Measurements from ENCODE around the gene CD82. TPM values are rescaled to one million over a fixed set of nuclear protein-coding genes. Genes with fewer than 3 reads are reported as not detected.

Gene CD82
- total and polyA plus RNA-seq, 12 donors: 18.5 to 70.4 (median 35.2) TPM

GRCh38 chr11:44567876-44568256 lies 2.4 kb downstream of the CD82 start:
- Histone ChIP-seq H3K27me3 (no peaks in the 10 kb centered on the region), H3K4me1 (peaks cover 15 to 88% (median 74%) of the 10 kb centered on the region in 9 donors), H3K36me3 (no peaks in the 10 kb centered on the region), H3K27ac (peak overlapping the region in 5 of 10 donors; percentile 61 to 98 (median 84)), H3K9me3 (no peaks in the 10 kb centered on the region), H3K4me3 (peak overlapping the region in 1 of 10 donors; percentile 3)
- intact Hi-C loops (cut with DNase I): loop anchor here in 6 of 10 donors (5.0 to 10.0 kb wide), 4 partner anchors 34 to 537 kb away; partner anchors contain the start of gene TSPAN18 (in 1 of the 6)
- ATAC-seq (no peak), DNase-seq (no peak)
- TF ChIP-seq, protein P1, sequence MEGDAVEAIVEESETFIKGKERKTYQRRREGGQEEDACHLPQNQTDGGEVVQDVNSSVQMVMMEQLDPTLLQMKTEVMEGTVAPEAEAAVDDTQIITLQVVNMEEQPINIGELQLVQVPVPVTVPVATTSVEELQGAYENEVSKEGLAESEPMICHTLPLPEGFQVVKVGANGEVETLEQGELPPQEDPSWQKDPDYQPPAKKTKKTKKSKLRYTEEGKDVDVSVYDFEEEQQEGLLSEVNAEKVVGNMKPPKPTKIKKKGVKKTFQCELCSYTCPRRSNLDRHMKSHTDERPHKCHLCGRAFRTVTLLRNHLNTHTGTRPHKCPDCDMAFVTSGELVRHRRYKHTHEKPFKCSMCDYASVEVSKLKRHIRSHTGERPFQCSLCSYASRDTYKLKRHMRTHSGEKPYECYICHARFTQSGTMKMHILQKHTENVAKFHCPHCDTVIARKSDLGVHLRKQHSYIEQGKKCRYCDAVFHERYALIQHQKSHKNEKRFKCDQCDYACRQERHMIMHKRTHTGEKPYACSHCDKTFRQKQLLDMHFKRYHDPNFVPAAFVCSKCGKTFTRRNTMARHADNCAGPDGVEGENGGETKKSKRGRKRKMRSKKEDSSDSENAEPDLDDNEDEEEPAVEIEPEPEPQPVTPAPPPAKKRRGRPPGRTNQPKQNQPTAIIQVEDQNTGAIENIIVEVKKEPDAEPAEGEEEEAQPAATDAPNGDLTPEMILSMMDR (IDR thresholded peaks at IDR 0.05): no peak
- WGBS, 2 donors: 89 to 94% methylated on average over 4 of the region's 4 CpGs

GRCh38 chr11:44568331-44568657 lies 2.8 kb downstream of the CD82 start:
- no peaks in the 10 kb centered on the region for H3K27me3 ChIP-seq
- peak overlapping the region in 9 of 10 donors; percentile 45 to 98 (median 79) for H3K27ac ChIP-seq
- ATAC-seq: no peak
- intact Hi-C loops (cut with DNase I): loop anchor here in 6 of 10 donors (5.0 to 10.0 kb wide), 4 partner anchors 34 to 537 kb away; partner anchors contain the start of gene TSPAN18 (in 1 of the 6)
- H3K4me3 ChIP-seq: peak overlapping the region in 2 of 10 donors; percentile 9 to 28
- WGBS, 2 donors: 87 to 94% methylated on average over 4 of the region's 4 CpGs
- no peaks in the 10 kb centered on the region for H3K9me3 ChIP-seq
- H3K4me1 ChIP-seq: peaks cover 15 to 92% (median 74%) of the 10 kb centered on the region in 9 donors
- TF ChIP-seq, protein P1 (IDR thresholded peaks at IDR 0.05): no peak
- DNase-seq: no peak
- no peaks in the 10 kb centered on the region for H3K36me3 ChIP-seq

DNA sequence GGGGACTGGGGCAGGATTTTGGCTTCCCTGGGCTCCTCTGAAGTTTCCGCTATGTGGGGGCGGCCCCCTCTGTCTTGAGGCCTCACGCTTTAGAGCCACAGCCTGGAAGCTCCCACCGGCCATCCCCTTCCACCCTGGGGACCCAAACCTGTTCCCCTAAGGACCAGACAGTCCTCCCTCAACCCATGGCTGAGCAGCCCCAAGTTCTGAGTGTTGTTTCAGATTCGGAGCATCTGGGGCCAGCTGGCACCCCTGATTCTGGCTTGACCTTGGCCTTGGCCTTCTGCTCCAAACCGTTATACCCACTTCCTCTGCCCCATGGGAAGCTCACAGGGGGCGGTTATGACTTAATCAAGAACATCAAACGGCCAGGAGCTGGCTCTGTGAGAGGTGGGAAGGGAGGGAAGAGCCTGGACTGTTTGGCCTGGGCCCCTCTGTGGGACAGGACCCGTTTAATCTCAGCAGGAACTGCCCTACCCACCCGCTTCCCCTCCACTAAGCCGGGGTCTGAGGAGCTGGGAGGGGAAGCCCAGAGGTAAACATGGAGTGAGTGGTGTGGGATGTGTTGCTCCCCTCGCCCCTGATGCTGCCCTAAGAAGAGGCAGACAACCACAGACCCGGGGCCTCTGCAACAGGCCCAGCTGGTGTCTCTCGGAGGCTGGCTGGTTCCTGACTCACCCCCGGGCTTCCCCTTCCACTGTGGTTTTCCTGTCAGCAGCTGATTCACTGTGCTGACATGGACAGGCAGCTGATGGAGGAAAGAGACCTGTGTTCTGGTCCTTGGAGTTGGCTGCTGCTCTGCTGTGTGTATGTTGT lies 3.4 kb downstream of the CD82 start:
- Histone ChIP-seq H3K27me3 (no peaks in the 10 kb centered on the region), H3K4me1 (peaks cover 15 to 94% (median 69%) of the 10 kb centered on the region in 9 donors), H3K36me3 (no peaks in the 10 kb centered on the region), H3K9me3 (no peaks in the 10 kb centered on the region), H3K27ac (peak overlapping the region; percentile 0 to 98 (median 78)), H3K4me3 (peak overlapping the region in 2 of 10 donors; percentile 9 to 28)
- 38 to 50% methylated on average over 15 of the region's 15 CpGs for WGBS, 2 donors
- peak in 4 of 8 donors; percentile 3 to 31 (median 20) for ATAC-seq
- intact Hi-C loops (cut with DNase I): loop anchor here in 6 of 10 donors (5.0 to 10.0 kb wide), 4 partner anchors 33 to 536 kb away; partner anchors contain the start of gene TSPAN18 (in 1 of the 6)
- TF ChIP-seq, protein P1 (IDR thresholded peaks at IDR 0.05): no peak
- DNase-seq: peak; percentile 54 to 72

- Histone ChIP-seq H3K4me3 (no peak overlapping the region), H3K4me1 (peaks cover 7 to 100% (median 60%) of the 10 kb centered on the region in 9 donors), H3K27me3 (no peaks in the 10 kb centered on the region), H3K9me3 (no peaks in the 10 kb centered on the region), H3K36me3 (no peaks in the 10 kb centered on the region), H3K27ac (peak overlapping the region in 6 of 10 donors; percentile 4 to 98 (median 43))
- ATAC-seq (peak in 2 of 8 donors; percentile 8 to 23), DNase-seq (no peak)
- WGBS, 2 donors: 84% methylated on average over 10 of the region's 10 CpGs
- intact Hi-C loops (cut with DNase I): no loop called here
- TF ChIP-seq, protein P1 (IDR thresholded peaks at IDR 0.05): no peak
These were observed 5.1 kb downstream of the CD82 start for GRCh38 chr11:44570411-44571155.

Data from heart right ventricle (tissue), 16 donors.